Tibial nerve (tissue), 3 donors: ENCODE measurements around the gene SKAP2.

Experiments
- POLR2A ChIP-seq, 2 donors: fragments of 450-650 bp; IDR thresholded peaks; one replicate each; pipeline ENCODE4 v1.6.1; 2017; ENCODE audit warnings: antibody characterized with exemption in 2 of 2, mild to moderate bottlenecking in 2 of 2, moderate library complexity in 2 of 2
- TF ChIP-seq, protein P1 (sequence below), 5 experiments: fragments of 200-600 bp in 3 of 5; fragments of 450-650 bp in 2 of 5; sonication (generic) in 3 of 5; IDR thresholded peaks; one replicate each; pipeline ENCODE4 v1.5.1; 2016 to 2019; ENCODE audit warnings: antibody characterized with exemption in 5 of 5, mild to moderate bottlenecking in 3 of 5, moderate library complexity in 2 of 5

DNA sequence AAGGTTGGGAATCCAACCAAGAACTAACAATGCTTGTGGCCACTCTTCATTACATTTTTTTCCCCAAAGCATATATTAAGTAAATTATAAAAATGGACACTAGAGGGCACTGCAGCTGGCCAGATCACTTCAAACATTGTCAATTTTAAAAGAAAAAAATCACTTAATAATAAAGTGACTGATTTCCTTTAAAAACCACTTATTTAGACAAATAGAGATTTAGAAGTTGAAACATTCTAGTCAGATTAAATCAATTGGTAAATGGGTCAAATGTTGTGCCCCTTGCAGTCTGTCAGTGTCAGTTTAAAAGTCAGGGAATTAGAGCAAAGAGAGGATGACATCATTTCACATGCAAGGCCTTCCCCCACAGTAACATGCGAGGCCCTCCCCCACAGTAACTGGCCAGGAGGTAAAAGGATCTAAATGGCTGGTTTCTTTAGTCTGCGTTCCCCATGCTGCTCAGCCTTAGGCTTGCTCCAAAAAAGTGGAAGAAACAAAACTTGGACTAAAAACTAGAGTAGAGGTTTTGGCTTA lies 177.9 kb downstream of the SKAP2 start:
- TF ChIP-seq, protein P1, sequence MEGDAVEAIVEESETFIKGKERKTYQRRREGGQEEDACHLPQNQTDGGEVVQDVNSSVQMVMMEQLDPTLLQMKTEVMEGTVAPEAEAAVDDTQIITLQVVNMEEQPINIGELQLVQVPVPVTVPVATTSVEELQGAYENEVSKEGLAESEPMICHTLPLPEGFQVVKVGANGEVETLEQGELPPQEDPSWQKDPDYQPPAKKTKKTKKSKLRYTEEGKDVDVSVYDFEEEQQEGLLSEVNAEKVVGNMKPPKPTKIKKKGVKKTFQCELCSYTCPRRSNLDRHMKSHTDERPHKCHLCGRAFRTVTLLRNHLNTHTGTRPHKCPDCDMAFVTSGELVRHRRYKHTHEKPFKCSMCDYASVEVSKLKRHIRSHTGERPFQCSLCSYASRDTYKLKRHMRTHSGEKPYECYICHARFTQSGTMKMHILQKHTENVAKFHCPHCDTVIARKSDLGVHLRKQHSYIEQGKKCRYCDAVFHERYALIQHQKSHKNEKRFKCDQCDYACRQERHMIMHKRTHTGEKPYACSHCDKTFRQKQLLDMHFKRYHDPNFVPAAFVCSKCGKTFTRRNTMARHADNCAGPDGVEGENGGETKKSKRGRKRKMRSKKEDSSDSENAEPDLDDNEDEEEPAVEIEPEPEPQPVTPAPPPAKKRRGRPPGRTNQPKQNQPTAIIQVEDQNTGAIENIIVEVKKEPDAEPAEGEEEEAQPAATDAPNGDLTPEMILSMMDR (IDR thresholded peaks at IDR 0.05) = peak; percentile 57 to 80 (median 75)
- TF ChIP-seq POLR2A (IDR thresholded peaks at IDR 0.05) = no peak
